Adipose tissue (tissue), 3 donors: Measurements from ENCODE around the gene CFAP57. TPM values are rescaled to one million over a fixed set of nuclear protein-coding genes. Genes with fewer than 3 reads are reported as not detected.

Source experiments
- H3K27ac ChIP-seq: one replicate; pipeline ENCODE4 v1.5.1; 2013; ENCODE audit warnings: low read depth, low read length
- WGBS, 3 donors: extraction: QIAGEN DNeasy Blood & Tissue Kit; methylation state at CpG; one replicate each; pipeline ENCODE4 v1.1.7; 2013; 5-methylcytosine and 5-hydroxymethylcytosine counted together
- polyA plus RNA-seq, 3 donors: library from polyadenylated mRNA; stranded (reverse); fragments of 200-250 nt; gene quantifications; one replicate each; pipeline ENCODE4 v1.2.3, GENCODE V29; 2013
- donor health status: healthy with polysubstance abuse.
- donor health status: Bipolar disorder and iron deficiency.
- donor health status: healthy.

Gene CFAP57
- polyA plus RNA-seq, 3 donors, result 0.07 to 0.11 (median 0.07) TPM

DNA sequence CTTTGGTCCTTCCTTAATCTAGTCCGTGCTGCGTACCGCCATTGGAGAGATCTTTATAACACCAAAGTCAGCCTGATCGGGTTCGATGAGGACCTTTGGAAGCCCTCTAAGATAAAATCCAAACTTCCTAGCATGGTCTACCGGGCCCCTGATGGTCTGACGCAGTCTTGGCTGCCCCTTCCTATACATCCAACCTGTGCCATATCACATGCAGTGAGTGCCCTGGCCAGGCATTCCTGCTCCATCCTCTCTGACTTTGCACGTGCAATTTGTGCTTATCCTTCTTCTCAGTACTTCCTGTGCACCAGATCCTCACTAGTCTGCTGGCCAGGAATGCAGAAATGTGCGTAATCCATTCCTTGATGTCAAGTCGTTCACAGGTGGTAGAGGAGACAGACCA is 45.6 kb downstream of the CFAP57 start:
- no peak overlapping the region for H3K27ac ChIP-seq
- WGBS, 3 donors, result 85 to 87% (median 86%) methylated on average over 10 of the region's 10 CpGs

DNA sequence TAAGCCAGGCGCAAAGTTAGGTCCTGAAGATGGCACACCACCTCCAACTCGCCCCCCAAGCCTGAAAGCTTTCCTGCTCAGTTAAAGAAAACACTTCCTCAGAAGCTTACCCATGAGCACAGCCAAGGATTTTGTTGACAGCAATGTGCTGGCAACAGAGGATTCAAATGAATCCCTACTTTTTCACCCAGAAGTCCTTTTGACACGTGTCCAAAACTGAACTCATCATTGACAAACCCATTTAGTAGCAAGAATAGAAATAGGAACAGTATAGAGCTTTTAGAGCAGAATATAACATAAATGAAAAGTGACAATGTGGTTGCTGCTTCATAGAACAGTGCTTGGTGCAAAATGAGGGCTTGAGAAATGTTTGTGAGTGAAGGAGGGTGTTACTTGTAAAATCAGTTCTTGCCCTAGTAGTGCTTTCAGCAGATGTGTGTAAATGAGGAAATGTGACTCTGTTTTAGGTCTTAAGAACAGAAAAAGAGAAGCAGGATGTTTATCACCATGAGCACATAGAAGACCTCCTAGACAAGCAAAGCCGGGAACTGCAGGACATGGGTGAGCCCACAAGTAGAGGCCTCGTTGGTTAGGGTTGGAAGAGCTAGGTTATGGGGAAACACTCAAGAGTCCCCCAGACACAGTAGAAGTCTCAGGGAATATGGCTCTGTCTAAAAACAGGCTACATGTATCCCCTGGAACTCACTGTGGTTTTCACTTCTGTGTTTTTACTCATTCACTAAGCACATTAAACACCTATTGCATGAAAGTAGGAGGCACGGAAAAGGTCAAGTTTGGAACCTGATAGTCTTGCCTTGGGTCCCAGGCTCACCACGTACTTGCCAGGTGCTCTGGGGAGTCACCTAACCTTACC is 49.0 kb downstream of the CFAP57 start:
- no peak overlapping the region for H3K27ac ChIP-seq
- WGBS, 3 donors, result 65 to 79% (median 69%) methylated on average over 7 of the region's 7 CpGs

DNA sequence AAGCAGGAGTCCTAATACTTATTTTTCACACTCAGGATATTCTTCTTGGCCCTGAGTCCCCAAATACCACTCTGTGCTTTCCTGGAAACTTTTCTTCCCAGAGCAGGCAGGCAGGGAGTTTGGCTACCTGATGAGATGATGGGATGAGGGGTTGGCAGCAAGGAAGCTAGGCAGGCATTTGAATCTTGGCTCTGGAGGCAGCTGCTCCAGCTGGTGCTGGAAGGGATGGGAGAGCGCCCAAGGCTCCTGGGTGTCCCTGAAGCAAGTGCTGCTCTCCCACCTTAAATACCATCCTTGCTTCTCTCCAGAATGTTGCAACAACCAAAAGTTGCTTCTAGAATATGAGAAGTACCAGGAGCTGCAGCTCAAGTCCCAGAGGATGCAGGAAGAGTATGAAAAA is 49.7 kb downstream of the CFAP57 start:
- WGBS, 3 donors, result 100% methylated on average over 1 of the region's 1 CpG

DNA sequence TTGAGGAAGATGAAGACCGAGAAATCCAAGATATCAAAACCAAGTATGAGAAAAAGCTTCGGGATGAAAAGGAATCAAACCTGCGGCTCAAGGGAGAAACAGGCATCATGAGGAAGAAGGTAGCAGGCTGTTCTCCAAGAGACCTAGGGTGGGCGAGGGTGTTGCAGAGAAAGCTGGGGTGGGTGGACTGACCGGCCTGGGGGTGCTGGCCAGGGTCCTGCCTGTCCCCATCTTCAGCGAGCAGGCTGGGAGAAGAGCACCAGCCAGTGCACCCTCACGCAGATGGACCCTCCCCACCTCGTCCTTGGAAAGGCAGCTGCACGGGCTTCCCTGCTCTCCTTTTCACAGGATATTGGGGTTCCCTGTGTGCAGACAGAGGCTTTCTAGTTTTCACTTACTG is 50.7 kb downstream of the CFAP57 start:
- no peak overlapping the region for H3K27ac ChIP-seq
- 78 to 83% (median 81%) methylated on average over 9 of the region's 9 CpGs for WGBS, 3 donors

More for the DNA sequence above, 49.7 kb downstream of the CFAP57 start:
- H3K27ac ChIP-seq, result no peak overlapping the region

DNA sequence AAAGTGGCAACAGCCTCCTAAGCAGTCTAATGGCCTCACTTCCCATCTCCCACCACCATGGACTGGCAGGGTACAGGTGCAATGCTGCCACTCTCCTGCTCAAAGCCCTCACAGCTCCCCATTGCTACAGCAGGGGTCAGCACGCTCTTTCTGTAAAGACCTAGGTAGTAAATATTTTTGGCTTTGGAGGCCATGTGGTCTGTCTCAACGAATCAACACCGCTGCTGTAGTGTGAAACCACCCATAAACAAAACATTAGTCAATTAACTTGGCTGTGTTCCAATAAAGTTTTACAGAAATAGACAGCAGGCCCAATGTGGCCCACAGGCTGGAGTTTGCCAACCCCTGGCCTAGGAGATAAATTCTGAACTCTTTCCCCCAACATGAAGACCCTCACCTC is 53.0 kb downstream of the CFAP57 start:
- WGBS, 3 donors, result 51 to 68% (median 64%) methylated on average over 3 of the region's 3 CpGs
- H3K27ac ChIP-seq, result no peak overlapping the region

DNA sequence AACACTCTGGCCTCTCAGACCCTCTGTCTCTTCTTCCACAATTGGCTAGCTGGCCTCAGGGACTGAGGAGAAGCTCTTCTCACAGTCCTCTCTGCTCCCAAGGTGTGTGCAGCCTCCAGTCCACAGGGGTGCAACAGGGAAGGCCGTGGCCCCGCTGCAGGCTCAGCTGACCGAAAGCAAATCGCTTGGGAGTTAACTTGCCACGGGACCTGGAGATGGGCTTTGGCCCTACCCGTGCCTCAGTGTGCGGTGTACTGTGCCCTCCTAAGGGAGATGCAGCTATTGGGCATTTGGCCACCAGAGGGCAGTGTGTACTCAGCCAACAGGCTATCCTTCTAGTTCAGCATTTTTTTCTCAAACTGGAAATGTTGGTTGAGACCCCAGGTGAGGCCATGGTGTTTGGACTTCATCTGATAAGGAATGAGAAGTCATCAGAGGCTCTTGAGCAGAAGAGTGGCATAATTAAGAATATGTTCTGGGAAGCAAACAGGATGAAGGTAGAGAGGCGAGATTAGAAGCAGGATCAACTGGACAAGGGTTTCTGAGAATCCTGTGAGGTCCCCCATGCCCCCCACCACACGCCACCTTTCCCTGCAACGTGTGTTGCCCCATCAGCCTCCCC is 55.1 kb downstream of the CFAP57 start:
- H3K27ac ChIP-seq, result no peak overlapping the region
- WGBS, 3 donors, result 14 to 19% (median 17%) methylated on average over 10 of the region's 10 CpGs

DNA sequence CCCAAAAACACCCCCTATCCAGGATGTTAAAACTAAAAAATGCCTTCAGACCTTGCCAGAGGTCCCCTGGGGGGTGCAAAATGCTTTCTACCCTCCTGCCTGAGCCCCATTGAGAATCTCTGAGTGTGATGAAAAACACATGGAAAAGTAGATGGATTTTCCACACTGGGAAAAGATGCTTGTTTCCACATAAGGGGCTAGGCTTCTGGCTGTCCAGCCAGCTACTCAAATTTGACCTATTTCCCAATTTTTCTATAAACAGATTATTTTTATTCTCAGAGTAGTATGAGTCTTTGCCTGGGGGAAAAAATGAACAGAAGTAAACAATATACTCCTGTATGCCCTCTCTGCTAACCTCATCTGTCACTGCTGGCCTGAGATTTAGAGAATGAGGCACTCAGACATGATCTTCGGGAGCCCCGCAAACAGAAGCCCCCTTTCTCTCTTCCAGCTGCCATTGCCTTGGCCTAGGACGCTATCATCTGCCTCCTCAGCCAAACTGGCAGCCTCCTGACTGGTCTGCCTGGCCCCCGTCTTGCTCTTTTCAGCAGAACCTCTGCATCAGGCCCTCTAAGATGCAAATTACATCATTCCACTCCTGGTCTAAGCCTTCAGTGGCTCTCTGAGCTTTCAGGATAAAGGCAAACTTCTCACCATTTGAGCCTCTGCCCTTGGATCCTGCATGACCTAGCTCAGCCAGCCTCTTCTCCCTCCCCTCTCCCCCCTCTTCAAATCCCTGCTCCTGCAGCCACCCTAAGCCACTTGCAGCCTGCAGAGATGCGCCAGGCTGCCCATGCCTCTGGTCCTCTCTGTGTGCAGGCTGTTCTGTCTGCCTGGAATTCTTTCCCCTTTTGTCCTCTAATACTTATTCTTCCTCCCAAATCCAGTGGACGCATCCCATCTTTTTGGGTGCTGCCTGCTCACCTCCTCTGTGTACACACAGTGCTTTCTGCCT is 58.0 kb downstream of the CFAP57 start:
- 59 to 83% (median 76%) methylated on average over 6 of the region's 6 CpGs for WGBS, 3 donors
- H3K27ac ChIP-seq, result no peak overlapping the region

DNA sequence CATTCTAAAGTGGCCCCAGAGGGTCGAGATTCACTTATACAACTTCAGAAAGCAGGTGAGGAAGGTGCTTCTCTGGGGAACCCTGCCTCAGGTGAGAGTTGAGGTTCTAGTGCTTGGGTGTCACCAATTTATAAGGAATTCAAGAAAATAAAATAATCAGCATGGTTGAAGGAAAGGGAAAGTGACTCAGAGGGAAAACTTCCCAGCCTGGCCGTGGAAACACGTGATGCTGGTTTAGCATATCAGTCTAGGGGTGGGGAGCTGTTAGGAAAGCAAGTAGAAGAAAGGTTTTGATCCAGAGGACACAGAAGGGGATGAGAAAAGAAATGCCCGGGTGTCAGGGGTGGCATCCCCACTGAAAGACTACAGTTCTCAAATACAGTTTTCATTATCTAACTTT is 59.9 kb downstream of the CFAP57 start:
- no peak overlapping the region for H3K27ac ChIP-seq

DNA sequence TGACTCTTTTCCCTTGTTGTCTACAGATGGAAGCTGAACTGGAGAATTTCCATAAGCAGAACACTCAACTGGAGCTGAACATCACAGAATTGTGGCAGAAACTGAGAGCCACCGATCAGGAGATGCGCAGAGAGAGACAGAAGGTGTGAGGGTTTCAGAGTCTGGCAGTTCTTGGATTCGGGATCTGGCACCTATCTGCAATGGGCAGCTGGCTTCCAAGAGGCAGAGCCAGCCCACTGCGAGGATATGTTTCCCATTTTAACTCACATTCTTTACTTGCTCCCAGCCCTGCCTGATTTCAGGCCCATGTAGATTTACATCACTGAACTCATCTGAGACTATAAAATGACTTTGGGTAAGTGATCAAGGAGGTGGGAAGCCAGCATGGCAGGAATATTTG is 60.4 kb downstream of the CFAP57 start:
- WGBS, 3 donors, result 73 to 91% (median 87%) methylated on average over 4 of the region's 4 CpGs
- no peak overlapping the region for H3K27ac ChIP-seq

More for the DNA sequence above, 59.9 kb downstream of the CFAP57 start:
- WGBS, 3 donors, result 43 to 49% (median 46%) methylated on average over 4 of the region's 4 CpGs

DNA sequence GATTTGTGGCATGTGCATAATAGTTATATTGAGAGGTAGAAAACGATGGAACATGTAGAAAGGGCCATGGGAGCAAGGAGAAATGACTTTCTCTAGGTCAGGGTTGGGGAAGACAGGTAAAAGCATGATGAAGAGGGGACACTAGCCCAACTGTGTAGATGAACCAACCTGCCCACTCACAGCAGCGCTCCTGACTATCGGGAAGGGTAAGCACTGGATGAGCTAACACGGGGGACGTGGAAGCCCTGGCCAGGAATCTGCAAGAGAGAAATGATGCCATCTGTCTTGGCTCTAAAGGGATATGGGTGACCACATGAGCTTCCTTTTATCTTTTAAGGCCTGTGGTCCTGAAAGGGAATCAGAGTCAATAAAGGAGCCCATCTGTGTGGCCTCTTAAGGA is 61.5 kb downstream of the CFAP57 start:
- 90 to 94% (median 90%) methylated on average over 5 of the region's 5 CpGs for WGBS, 3 donors
- H3K27ac ChIP-seq, result no peak overlapping the region

DNA sequence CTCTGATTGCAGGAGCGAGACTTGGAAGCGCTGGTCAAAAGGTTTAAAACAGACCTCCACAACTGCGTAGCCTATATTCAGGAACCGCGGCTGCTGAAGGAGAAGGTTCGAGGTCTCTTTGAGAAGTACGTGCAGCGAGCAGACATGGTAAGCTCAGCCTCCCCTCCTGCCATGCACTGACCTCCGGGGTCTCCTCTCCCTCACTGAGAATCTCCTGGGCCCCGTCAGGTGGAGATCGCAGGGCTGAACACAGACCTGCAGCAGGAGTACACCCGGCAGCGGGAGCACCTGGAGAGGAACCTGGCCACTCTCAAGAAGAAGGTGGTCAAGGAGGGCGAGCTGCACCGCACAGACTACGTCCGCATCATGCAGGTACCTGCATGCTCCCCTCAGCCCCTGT is 62.1 kb downstream of the CFAP57 start:
- 94 to 98% (median 96%) methylated on average over 17 of the region's 17 CpGs for WGBS, 3 donors
- no peak overlapping the region for H3K27ac ChIP-seq

DNA sequence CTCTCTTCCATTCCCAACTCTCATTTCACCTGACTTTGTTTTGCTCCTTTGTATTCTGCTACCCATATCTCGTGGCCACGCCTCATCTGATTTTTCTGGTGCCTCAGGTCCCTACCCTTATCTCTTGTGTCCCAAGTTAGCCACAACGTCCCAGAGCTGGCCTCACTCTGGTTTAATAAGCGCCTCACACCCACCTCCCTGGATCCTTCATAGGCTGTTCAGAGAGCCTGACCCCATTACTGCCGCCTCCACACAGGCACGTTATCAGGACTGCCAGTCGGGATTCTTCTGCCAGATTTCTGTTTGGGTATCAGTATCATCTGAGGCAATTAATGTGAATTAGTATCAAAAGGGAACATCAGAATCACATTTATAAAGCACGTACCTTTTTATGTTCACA is 62.9 kb downstream of the CFAP57 start:
- WGBS, 3 donors, result 80 to 85% (median 85%) methylated on average over 8 of the region's 8 CpGs
- H3K27ac ChIP-seq, result no peak overlapping the region

DNA sequence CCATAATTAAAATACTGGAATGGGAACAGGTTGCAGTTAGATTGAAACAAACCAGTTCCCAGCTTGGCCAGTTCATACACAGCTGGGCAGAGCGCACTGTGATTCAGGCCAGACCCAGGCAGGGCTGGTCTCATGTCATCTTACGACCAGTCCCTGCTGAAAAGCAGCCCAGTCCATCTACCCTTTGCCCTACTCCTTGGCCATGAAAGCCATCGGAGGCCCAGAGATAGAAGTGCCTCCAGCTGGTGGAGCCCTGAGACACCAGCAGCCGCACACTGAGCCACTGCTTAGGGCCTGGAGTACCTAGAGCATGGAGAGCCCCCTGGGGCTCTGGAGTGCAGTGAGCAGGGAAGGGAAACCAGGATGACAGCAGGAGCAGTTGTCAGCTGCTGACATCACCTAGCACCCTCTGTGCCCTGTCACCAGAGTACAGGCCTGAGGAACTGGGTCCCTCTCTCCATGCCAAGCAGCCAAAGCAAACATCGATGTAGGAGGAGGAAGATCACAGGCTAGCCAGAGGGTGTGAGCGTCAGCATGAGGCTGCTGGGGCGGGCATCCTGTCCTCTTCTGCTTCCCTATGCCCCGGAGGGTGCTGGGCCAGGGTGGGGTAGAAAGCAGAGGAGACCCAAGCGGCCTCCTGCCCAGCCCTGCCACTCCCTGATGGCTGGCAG is 63.5 kb downstream of the CFAP57 start:
- H3K27ac ChIP-seq, result no peak overlapping the region
- 68 to 77% (median 76%) methylated on average over 9 of the region's 9 CpGs for WGBS, 3 donors

DNA sequence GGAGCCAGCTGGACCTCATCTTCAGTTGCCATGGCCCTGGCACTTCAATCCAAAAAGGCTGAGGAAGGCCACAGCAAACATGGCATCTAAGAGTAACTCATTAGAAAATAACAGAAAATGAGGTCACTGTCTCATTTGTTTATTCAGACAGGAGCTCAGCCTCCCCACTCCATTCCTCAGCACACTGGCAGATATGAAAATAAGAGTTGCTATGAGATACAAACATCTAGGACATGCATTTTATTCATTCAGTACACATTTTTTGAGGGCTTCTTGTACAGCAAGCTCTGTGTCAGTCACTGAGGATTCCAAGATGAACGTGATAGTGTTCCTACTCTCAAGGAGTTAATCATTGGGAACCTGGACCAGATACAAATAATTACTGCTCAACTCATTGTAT is 65.0 kb downstream of the CFAP57 start:
- H3K27ac ChIP-seq, result no peak overlapping the region
- 69 to 76% (median 75%) methylated on average over 1 of the region's 1 CpG for WGBS, 3 donors

DNA sequence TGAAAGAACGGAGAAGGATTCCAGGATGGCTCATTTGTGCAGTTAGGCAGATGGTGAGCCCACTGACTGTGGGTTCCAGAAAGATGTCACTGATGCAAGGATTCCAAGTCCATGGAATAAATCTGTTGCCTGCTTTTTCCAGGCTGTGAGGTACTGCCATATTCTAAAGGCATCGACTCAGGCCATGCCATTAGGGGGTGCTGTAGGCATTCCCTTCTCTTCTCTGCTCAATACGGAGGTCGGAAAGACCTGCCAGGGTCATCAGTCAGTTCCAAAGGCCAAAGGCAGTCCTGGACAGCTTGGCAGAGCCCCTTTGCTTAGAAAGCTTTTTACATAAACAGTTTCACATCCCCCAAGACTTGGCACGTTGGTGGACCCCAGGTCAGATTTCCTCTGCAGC is 66.0 kb downstream of the CFAP57 start:
- WGBS, 3 donors, result 8 to 16% (median 15%) methylated on average over 5 of the region's 5 CpGs
- H3K27ac ChIP-seq, result no peak overlapping the region

DNA sequence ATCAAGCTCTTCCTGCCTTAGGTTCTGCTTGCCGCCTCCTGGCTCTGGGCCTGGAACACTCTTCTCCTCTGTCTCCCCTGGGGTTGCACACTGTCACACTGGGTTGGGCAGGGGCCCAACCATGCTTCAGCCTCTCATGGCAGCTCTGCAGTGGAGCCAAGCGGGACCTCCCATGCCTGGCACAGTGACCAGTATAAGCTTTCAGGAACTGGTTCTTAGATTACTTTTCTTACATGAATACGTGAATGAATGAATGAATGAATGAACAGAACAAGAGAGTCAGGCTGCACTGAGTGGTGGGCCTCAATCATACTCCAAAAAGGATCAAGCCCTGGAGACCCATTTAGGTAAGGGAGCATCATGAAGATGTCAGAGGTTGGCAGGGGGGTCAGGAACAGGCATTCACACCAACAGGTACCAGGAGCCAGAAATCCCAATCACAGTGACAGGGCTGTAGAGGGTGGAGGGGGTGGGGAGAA is 66.9 kb downstream of the CFAP57 start:
- WGBS, 3 donors, result 62 to 69% (median 66%) methylated on average over 3 of the region's 3 CpGs
- H3K27ac ChIP-seq, result no peak overlapping the region

DNA sequence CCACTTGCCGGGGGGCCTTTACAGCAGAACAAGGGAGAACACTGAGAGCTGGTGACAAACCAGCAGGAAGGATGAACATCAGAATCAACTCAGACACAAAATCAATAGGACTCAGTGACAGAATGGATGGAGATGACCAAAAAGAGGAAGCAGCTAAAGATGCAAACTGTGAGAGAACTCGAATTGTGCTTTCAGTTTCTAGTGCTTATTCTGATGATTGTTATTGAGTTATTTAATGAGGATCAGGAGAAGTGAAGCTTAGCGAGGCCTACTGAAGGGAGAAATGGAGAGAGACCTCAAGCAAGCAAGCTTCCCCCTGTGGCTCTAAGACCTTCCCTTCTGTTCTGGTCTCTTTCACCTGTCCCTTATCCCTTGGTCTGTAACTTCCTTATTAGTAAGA is 67.4 kb downstream of the CFAP57 start:
- 58 to 84% (median 66%) methylated on average over 3 of the region's 3 CpGs for WGBS, 3 donors
- no peak overlapping the region for H3K27ac ChIP-seq

DNA sequence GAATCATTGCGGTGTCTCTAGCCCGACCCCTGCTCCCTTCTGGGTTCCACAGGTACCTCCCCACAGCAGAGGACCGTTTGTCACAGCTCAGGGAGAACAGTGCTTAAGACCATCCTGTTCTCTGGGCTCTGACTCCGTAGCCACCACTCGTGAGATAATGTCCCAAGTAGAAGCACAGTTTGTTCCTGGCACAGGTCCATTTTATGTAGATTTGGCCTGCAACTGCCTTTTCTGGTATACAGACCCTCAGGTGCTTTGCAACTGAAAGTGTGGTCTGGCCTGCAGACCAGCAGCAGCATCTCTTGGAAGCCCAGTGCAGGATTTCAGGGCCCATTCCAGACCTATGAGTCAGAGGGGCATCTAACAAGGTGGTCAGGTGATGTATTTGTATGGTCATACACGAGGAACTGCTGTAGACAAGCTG is 69.3 kb downstream of the CFAP57 start:
- WGBS, 3 donors, result 53 to 57% (median 56%) methylated on average over 6 of the region's 6 CpGs
- no peak overlapping the region for H3K27ac ChIP-seq
